Epithelial cell of prostate (primary cell): Measurements from ENCODE around the gene CD6.
A peak's percentile ranks its signal among the peaks of the same experiment; 100 is the strongest.
"Not testable (repeated sequence)": the region's sequence is repeated elsewhere in the genome, so short reads cannot be mapped to it uniquely, and the experiment has no call there.

Experiments
- DNase-seq: peaks from one replicate; pipeline ENCODE4 v3.0.0-alpha.2; 2011; ENCODE audit warnings: low read depth, low spot score
- H3K27ac ChIP-seq: fragments of 450-650 bp; 2 replicates; pipeline ENCODE4 v1.5.1; 2017; ENCODE audit warnings: mild to moderate bottlenecking

Gene CD6

DNA sequence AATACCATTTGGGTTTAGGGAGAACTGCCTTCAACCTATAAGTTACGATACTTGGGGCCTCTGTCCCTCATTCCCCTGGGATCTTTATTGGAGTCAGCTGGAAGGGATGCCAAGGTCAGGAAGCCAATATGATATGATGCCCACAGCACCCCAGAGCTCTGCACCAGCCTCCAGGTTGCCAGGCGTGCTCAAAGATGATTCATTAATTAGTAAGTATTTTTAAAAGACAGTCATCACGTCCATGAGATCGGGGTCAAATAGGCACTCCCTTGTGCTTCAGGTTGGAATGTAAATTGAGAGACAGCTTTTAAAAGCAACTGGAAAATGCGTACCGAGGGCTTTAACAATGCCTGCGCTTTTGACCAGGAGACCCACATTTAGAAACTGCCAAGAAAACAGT is 73.8 kb downstream of the CD6 start:
- no peak overlapping the region for H3K27ac ChIP-seq
- peak; percentile 5 for DNase-seq

GRCh38 chr11:61046833-61047232 is 75.4 kb downstream of the CD6 start:
- DNase-seq = no peak
- no peak overlapping the region for H3K27ac ChIP-seq

- no peak for DNase-seq
- H3K27ac ChIP-seq = no peak overlapping the region
Measured at GRCh38 chr11:61048368-61049062, 77.0 kb downstream of the CD6 start.

DNA sequence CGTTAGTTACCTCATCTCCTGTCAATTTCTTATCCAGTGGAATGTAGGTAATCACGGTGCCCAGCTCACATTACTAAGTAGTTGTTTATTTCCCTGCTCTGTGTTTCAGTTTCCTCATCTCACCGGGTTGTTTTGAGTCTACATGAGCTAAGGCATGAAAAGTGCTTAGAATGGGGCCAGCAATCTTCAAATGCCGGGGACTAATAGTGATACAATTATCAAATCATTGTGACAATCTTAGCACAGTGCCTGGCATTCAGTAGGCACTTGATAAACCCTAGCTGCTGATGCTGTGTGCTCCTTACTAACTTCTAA is 77.5 kb downstream of the CD6 start:
- no peak for DNase-seq
- H3K27ac ChIP-seq = no peak overlapping the region

DNA sequence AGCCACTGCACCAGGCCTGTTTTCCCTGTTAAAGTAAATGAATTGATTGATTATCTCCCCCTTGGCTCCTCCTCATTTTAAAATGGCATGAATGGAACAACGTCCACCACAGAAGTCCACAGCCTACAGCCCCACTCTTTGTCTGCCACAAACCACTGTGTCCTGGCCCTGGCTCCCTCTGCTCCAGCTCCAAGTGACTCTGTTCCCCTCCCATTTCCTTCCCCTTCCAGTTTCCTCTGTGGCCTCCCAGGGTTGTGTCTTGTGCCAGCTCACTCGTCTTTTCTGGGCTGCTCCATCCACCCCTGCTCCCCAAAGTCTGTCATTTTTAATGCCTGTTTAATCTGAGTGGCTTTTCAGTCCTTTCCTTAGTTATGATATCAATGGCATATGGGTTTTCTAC is 78.4 kb downstream of the CD6 start:
- no peak for DNase-seq

DNA sequence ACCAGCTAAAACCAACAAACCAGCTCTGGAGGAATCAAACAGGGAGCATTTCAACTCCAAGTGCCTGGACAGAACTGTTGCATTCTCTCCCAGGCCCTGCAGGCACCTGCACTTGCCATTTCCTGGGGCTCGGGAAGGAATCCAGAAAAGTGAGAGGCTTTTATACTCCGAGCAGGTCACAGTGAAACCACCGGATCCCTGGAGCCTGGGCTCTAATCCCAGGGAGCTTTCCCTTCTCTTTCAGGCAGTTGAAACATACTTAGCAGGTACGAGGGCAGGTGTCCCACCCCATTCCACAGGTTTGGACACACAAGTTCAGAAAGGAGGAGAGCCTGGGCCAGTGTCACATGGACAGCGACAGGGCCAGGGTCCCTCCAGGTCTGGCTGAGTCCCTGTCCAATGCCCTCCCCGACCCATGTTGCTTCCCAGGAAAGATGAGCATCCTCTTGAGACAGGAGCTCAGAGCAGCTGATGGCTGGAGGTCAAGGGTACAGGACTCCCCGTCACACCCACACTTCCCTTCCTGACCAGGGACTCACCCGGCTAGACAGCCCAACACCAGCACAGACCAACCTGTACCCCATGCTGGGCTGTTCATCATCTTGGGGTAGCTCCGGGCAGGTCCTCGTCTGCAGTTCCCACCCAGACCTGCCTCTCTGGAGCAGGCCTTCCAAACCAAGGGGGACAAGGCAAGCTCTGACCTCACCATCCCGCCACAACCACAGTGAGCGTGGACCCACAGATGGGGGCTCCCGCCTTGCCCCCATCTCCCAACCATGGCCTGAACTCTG is 80.9 kb downstream of the CD6 start:
- no peak for DNase-seq

More for the DNA sequence above, 78.4 kb downstream of the CD6 start:
- no peak overlapping the region for H3K27ac ChIP-seq

GRCh38 chr11:61053191-61053590 is 81.7 kb downstream of the CD6 start:
- DNase-seq = no peak
- H3K27ac ChIP-seq = no peak overlapping the region

More for the DNA sequence above, 80.9 kb downstream of the CD6 start:
- H3K27ac ChIP-seq = no peak overlapping the region

DNA sequence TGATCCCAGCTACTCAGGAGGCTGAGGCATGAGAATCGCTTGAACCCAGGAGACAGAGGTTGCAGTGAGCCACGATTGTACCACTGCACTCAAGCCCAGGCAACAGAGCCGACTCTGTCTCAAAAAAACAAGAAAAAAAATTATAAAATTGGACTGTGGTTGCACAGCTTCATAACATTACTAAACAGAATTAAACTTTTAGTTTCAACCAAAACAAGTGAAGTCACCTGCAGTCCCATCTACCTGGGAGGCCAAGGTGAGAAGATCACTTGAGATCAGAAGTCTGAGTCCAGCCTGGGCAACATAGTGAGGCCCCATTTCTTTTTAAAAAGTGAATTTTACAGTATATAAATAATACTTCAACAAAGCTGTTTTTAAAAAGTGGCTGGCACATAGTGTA is 83.0 kb downstream of the CD6 start:
- DNase-seq = no peak
- no peak overlapping the region for H3K27ac ChIP-seq

GRCh38 chr11:61054927-61055562 is 83.6 kb downstream of the CD6 start:
- DNase-seq = no peak
- no peak overlapping the region for H3K27ac ChIP-seq

DNA sequence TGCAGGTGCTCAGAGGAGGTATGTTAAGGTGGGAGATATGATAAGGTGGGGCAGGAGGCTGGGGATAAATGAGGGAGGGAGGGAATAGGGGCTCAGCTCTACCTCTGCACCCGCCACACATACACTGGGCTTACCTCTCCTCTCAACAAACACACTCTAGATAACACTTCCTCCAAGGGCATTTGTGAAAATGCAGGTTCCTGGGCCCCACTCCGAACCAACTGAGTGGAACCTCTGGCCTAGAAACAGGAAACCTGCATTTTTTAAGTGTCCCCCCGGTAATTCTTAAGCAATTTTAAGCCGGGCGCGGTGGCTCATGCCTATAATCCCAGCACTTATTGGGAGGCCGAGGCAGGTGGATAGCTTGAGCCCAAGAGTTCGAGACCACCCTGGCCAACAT is 84.3 kb downstream of the CD6 start:
- no peak for DNase-seq
- no peak overlapping the region for H3K27ac ChIP-seq

DNA sequence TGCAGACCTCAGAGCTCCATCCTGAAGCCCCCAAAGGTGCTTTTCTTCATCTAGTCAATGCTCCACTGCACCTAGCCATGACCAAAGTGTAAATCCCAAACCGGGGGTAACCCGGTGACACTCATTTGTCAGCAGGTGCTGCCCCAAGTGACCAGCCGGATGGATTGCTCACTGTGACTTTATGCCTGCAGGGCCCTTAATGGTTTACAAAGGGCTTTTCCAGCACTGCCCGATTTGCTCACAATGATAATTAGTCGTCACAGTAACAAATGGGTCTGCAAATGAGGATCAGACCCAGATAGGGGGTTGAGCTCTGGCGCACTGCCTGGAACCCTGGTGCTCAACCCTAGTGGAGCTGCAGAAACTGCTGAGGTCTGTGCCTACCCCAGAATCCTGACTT is 85.1 kb downstream of the CD6 start:
- no peak overlapping the region for H3K27ac ChIP-seq
- DNase-seq = no peak

DNA sequence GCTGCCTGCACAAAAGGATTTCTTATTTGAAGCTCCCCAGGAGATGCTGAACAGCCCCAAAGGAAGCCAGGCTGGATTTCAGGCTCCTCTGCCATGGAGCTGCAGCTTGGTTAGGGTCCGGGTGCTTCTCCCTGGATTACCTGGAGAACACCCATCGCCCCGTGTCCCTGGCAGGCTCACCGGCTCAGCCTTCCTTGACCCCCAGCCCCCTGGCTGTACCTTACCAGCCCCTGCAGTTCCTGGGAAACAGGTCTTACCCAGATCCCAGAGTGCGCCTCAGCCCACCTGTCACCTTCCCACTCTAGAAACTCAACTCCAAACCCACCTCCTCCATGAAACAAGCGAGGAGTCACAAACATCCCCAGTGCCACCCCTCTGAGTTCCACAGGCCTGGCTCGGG is 85.5 kb downstream of the CD6 start:
- no peak overlapping the region for H3K27ac ChIP-seq
- no peak for DNase-seq

DNA sequence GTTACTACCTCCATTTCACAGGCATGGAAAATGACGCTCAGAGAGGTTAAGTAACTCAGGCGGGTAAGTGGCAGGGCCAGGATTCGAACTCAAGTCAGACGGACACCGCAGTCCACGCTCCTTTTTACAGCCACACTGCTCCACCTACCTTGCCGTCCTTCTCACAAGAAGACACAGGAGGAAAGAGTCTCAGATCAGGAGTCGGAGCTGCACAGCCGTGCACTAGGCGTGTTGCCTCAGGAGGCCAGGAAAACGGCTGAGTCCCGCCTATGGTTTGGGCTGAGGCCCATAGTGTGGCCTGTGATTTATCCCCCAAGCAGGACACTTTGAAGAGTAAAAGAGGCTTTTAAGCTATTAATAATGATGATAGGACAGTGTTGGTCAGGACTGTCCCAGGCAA is 86.1 kb downstream of the CD6 start:
- DNase-seq = no peak
- H3K27ac ChIP-seq = no peak overlapping the region

DNA sequence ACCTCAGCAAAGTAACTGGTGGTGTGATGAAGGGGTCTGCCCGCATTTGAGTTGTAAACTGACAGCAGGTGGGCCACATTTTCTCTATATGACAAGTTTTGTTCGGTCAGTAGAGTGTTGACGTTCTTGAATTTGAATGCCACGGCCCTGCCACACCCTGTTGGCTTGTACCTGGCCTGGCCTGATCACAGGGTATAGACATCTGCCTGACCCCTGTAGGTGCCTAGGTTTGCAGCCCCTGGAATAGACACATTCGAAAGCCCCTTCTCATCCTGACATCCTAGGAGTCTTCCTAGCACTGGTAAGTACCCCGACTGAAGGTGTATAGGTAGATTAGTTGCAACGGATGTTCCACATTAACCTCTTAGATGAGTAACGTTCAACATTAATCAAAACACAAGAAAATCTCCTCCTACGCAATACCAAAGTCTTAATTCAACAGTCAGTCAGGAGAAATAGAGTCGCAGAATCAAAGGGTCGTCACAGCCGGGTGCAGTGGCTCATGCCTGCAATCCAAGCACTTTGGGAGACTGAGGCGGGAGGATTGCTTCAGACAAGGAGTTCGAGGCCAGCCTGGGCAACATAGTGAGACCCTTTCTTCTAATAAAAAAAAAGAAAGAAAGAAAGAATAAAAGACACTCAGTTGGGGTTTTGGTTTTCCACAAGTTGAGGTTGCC is 87.2 kb downstream of the CD6 start:
- no peak overlapping the region for H3K27ac ChIP-seq
- no peak for DNase-seq

DNA sequence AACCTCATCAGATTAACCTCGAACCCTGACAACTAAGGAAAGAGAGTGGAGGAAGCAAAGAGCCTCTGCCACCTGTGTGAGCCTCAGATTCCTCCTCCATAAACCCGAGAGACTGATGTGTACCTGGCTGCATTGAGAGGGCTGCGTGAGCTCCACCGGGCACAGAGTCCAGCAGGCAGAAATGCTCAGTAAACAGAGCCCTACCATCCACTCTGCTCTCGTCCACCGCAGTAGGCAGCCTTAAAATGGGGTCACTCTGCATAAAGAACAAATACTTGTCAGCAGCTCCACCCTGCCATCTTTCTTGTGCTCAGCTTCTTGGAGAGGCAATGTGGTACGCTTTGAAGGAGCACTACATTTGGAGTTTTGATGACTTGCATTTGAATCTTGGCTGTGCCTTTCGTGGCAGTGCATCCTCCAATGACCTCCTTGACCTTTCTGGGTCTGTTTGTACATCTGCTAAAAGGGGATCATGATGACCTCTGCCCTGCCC is 87.8 kb downstream of the CD6 start:
- DNase-seq = no peak
- H3K27ac ChIP-seq = no peak overlapping the region

DNA sequence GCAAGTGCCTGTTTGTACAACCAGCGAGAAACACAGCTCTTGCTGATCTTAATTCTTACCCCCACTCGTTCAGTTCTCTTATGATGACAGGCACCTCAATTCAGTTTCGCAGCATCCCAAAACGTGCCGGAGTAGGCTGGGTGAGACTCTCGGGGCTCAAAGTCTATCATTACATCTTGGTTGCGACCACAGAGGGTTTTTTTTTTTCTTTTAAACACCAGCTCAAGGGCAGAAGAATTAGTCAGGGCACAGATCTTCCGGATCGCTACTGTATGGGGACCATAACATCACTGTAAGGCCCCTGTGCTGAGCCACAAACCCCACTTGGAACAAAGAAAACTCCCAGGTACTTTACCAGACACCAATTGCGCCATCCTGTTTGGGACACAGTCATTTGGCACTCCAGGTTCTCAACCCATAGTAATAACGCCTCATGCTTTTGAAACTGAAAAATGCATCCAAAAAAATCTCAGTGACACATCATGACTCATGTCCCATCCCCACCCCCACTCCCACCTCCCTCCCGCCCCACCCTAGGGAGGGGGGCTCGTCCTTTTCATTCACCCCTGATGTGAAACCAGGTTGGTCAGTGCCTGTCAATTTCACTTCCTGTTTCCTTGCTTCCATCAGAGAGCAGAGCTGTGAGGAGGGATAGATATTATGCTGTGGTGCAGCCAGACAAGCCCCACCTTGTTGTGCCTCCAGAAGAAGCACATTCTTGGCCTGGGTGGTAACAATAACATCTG is 89.8 kb downstream of the CD6 start:
- peak; percentile 64 for DNase-seq
- peak overlapping the region; percentile 69 for H3K27ac ChIP-seq

DNA sequence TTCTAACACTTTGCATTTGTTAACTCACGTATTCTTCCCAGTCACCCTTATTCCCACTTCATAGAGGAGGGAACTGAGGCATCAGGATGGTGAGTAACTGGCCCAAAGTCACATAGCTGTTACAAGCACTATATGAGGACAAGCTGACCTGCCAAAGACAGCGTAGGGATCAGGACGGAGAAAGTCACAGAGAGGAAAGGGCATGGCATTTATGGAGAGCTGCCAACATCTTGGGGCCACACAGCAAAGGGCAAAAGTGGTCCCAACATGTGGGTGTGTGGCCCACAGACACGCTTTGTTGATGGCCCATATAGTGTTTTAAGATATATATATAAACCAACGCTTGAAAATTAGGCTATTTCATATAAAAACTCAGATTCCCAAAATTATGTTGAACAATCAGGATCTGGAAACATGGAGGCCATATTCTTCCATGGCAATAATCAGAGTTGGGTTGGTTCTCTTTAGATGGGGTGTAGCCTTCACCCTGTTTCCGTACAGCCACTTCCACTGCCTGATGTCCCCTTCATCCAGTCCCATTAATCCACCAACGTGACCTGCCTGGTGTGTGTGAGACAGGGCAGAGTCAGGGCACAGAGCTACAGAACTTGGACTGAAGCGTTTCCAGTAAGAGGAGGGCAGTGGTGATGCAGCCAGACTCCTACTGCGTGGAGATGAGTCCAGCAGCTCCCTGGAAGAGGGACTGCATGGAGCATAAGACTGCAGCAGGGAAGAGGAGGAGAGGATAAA is 90.9 kb downstream of the CD6 start:
- no peak for DNase-seq
- peak overlapping the region; percentile 69 for H3K27ac ChIP-seq

GRCh38 chr11:61065236-61065635 is 93.8 kb downstream of the CD6 start:
- not testable (repeated sequence) for DNase-seq, H3K27ac ChIP-seq

DNA sequence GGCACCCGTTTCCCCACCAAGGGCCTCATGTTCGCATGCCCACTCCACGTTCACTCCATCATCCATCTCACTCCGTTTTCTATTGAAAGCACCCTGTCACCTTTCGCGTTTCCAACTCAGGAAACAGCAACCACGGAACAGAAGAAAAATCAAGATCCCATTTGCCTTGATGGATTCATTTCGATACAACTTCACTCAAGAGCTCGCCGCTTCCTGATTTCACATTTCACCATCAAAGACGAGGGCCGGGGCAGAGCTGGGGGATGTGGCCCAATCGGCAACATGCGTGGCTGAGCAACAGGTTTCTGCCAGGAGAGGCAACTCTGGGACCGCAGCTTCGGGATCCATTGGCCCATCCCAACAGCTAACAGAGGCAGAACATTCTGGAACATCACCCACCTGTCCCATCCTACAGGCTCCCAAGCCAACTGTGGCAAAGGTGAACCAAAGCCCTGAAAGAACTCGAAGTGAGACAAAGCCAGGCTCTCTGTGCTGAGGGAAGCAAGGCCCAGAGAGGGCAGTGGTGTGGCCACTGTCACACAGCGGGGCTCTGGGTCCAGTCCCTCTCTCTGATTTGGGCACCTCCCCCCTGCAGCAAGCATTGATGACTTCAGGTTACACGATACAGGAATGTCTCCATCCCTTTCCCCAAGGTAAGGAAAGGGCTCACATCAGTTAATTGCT is 94.6 kb downstream of the CD6 start:
- no peak for DNase-seq

More for the DNA sequence above, 94.6 kb downstream of the CD6 start:
- no peak overlapping the region for H3K27ac ChIP-seq
